GM19193 (cell line): Measurements from ENCODE around the gene PINLYP.

Experiments
- POLR2A ChIP-seq: IDR thresholded peaks from 4 replicates; pipeline ENCODE4 v1.6.1; 2011; ENCODE audit not compliant: insufficient read depth, insufficient read length; ENCODE audit errors: extremely low read depth

Gene PINLYP

DNA sequence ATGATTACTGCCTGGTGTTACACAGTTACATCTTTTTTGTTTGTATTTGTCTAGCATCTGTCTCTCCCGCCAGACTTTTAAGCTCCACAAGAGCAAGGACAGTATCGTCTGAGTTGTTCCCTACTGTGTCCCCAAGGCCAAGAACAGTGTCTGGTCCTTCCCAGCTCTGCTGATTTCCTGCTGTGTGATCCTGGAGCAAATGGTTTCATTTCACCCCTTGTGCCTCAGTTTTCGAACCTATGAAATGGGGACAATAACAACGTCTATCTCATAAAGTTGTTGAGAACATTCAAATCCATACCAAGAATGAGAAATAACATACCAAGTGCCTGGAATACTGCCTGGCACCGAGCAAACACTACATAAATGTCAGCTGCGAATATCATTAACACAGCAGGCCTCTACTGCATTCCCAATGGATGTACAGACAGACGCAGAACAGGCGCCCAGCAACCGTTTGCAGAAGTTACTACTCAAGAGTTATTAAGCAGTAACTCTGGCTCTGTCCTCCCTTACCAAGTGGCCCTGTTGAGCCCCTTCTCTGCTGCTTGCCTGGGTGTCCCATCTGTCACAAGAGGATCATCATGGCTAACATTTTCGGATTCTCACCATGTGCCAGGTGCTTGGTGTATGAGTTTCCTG lies 11.7 kb upstream of the PINLYP start:
- no peak for TF ChIP-seq POLR2A

DNA sequence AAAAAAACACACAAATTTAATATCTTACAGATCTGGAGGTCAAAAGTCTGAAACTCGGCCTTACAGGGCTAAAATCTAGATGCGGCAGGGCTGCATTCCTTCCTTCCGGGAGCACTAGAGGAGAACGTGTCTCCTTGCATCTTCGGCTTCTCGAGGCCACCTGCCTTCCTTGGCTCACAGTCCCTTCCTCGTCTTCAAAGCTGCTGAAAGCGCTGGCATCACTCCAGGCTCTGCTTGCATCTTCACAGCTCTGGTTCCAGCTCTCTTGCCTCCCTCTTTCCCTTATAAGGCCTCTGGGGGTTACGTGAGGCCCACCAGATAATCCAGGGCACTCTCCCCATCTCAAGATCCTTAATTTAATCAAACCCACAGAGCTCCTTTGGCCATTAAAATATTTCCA lies 10.8 kb upstream of the PINLYP start:
- TF ChIP-seq POLR2A = no peak

DNA sequence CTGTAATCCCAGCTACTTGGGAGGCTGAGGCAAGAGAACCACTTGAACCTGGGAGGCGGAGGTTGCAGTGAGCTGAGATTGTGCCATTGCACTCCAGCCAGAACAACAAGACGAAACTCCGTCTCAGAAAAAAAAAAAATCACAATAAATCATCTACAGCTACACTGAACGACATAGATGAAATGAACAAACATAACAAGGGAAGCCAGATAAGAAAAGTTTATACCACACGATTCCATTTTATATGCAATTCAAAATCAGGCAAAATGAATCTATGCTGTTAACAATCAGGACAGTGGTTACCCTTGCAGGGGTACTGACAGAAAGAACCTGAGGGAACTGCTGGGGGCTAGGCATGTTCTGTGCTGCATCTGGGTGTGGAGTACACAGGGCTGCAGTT lies 5.9 kb upstream of the PINLYP start:
- TF ChIP-seq POLR2A = no peak

DNA sequence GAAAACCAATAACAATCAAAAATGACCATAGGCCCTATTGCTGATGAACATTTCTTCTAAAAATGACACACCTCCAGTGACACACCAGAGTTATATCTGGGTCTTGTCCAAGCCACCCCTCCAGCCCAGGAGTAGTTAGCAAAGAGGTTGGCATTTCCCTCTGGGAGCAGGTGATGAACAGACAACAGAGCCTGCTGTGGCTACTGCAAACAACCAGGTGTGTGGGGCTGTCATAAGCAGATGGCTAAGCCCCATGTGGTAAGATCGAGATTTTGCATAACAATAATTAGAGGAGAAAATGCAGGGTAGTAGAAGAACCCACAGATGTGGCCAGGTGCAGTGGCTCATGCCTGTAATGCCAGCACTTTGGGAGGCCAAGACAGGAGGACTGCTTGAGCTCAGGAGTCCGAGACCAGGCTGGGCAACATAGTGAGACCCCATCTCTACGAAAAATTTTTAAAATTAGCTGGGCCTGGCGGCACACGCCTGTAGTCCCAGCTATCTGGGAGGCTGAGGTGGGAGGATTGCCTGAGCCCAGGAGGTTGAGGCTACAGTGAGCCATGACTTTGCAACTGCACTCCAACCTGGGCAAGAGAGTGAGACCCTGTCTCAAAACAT lies 5.3 kb upstream of the PINLYP start:
- no peak for TF ChIP-seq POLR2A

DNA sequence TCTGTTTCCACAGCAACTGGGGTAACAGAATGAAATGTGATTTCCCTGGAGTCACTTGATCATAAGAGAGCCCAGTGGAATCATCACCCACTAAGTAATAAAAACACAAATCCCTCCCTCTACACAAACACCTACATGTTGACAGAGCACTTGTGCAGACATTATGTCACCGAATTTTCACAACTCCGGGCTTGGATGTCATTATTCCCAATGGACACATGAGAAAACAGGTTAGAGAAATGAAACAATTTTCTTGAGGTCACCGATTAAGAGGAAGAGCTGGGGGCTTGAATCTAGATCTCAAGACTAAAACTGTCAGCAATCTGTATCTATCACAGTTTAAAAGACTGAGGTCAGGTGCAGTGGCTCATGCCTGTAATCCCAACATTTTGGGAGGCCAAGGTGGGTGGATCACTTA lies 3.4 kb upstream of the PINLYP start:
- no peak for TF ChIP-seq POLR2A

DNA sequence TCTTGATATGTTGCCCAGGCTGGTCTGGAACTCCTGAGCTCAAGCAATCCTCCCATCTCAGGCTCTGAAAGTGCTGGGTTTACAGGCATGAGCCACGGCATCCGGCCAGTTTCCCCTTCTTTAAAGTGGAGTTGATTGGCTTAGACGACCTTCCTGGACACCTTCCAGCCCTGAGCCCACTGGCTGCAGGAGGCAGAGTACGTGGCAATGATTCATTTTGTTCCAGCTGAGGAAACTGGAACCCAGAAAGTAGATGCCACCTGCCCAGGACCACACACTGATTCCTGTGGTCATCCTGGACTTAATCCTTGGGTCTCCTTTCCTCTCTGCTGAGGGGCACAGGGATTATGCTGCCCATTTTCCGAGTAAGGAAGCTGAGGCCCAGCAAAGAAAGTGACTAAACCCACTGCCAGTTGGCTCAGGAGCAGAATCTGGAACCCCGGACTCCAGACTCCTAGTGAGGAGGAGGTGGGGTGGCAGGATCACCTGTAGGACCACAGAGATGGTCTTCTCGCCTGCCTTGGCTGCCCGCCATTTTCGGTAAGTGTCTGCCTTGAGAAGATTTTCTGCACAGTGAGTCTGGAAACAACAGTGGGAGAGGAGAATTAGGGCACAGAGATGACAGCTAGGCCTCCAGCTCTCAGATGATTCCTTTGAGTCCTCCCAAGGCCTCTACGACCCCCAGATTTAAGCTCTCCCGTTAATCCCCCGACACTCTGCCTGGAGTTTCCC lies 1.0 kb upstream of the PINLYP start:
- no peak for TF ChIP-seq POLR2A

DNA sequence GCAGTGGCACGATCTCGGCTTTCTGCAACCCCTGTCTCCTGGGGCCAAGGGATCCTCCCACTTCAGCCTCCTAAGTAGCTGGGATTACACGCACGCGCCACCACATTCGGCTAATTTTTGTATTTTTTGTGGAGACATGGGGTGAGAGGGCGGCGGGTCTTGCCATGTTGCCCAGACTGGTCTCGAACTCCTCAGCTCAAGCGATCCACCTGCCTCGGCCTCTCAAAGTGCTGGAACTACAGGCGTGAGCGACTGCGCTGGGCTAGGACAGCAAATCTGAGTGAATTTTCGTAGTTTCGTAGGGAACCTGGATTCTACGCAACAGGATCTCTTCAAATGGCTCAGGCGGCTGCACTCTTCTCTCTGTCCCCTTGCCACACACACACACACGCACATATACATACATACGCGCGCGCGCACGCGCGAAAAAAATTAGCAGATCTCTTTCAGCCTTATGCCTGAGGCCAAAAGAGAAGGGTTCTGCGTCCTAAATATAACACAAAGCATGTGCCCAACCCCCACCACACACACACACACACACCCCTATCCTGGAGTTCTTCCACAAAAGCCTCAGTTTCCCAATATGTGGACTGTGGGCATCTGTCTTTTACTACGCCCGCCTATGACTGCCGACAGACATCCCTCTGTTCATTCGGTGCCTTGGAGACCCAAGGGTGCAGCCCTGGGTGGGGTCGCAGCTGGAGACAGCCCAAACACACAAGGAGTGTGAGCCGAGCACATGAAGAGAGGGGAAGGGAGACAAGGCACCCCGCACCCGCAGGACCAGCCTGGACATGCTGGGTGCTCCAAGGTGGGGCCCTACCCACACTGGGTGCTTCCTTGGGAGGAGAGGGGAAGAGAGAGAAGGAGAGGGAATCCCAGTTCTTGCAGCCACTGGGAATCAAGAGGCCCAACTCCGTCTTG lies 616 bp downstream of the PINLYP start:
- no peak for TF ChIP-seq POLR2A

DNA sequence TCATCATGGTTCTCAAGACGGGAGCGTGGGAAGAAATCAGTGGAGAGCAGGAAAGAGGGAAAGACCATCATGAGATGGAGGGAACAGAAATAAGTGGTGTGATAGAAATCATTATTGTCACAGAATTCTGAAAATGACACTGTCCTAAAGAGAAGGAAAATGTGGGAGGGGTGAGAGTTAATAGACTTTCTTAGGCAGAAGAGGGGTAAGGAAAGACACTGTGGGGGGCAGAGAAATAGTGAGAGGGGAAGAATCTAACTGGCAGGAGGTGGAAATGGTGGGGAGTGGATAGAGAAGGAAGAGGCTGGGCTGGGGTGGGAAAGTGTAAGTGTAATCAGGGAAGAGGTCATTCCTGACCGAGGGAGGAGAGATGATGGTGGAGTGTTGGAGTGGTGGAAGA lies 3.2 kb downstream of the PINLYP start:
- TF ChIP-seq POLR2A = no peak

DNA sequence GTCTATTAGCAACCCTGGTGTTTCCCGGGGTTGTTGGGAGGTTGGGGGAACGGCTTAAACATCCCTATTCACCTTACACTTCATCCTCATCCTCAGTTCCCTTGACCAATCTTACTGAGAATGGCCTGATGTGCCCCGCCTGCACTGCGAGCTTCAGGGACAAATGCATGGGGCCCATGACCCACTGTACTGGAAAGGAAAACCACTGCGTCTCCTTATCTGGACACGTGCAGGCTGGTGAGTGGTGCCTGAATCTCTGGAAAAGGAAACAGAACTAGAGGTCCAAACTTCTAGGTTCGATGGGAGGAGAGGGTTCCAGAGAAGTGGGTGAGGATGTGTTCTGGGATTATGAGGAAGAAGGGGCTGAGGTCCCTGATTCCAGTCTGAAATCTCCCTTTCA lies 5.9 kb downstream of the PINLYP start:
- TF ChIP-seq POLR2A = no peak

DNA sequence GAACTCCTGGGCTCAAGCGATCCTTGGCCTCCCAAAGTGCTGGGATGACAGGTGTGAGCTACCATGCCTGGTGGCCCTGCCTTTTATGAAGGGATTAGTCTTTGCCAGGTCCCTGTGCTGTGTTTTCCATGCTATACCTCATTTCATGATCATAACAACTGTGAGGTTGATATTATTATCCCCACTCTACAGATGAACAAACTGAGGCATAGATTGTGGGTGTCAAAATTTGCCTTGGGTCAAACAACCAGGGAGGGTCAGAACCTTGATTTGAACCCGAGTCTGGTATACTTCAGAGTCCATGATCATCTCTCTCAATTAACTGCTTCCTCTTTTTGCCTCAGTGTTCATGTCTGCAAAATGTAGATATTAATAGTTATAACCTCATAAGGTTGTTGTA lies 6.9 kb downstream of the PINLYP start:
- no peak for TF ChIP-seq POLR2A

DNA sequence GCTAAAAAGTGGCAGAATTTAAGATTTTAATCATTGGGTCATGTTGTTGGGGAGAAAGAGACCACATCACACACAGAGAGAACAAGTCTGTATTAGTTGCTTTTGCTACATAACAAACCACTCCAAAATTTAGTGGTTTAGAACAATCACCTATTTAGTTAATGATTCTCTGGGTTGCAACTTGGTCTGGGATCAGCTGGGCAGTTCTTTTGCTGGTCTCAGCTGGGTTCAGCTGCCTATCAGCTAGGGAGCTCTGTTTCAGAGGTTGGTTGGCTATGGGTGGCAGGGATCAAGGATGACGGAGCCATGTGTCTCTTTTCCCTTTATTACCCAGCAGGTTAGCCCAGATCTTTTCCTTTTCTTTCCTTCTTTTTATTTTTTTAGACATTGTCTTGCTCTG lies 8.9 kb downstream of the PINLYP start:
- TF ChIP-seq POLR2A = no peak

DNA sequence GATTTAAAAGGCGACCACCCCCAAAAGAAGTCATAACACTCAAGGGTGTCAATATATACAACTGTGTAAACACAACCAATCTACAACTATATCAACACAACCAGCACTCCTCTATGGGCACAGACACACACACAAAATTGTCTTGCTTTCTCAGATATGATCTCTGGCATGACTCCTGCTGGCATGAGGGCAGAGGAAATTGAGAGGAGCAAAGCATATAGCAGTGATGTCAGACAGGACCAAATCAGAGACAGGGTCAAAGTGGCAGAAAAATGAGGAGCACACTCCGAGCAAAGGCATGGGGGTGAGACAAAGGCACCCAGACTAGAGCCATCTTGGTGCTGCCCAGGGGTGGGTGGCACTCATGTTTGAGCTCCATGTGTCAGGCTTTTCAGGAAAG lies 10.7 kb downstream of the PINLYP start:
- no peak for TF ChIP-seq POLR2A

DNA sequence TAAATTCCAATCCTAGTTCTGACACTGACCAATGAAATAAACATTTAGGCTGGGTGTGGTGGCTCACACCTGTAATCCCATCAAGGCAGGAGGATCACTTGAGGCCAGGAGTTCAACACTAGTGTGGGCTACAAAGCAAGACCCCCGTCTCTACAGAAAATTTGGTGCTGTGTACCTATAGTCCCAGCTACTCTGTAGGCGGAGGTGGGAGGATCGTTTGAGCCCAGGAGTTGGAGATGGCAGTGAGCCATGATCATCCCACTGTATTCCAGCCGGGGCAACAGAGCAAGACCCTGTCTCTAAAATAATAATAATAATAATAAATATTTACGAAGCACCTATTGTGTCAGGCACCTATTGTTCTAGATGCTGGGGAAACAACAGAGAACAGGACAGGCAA lies 13.7 kb downstream of the PINLYP start:
- TF ChIP-seq POLR2A = no peak

DNA sequence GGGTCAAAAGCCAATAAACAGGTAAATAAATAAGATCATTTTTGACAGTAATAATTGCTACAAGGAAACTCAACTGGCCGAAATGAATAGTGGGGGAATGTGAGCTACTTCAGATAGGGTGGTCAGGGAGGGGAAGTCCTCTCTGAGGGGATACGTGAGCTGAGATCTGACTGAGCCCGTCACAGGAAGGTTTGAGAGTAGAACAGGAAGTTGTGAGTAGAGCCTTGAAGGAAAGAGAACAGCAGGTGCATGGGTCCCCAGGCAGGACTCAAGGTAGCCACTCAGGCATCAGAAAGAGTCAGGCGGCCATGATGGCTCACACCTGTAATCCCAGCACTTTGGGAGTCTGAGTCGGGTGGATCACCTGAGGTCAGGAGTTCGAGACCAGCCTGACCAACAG lies 14.1 kb downstream of the PINLYP start:
- TF ChIP-seq POLR2A = no peak

DNA sequence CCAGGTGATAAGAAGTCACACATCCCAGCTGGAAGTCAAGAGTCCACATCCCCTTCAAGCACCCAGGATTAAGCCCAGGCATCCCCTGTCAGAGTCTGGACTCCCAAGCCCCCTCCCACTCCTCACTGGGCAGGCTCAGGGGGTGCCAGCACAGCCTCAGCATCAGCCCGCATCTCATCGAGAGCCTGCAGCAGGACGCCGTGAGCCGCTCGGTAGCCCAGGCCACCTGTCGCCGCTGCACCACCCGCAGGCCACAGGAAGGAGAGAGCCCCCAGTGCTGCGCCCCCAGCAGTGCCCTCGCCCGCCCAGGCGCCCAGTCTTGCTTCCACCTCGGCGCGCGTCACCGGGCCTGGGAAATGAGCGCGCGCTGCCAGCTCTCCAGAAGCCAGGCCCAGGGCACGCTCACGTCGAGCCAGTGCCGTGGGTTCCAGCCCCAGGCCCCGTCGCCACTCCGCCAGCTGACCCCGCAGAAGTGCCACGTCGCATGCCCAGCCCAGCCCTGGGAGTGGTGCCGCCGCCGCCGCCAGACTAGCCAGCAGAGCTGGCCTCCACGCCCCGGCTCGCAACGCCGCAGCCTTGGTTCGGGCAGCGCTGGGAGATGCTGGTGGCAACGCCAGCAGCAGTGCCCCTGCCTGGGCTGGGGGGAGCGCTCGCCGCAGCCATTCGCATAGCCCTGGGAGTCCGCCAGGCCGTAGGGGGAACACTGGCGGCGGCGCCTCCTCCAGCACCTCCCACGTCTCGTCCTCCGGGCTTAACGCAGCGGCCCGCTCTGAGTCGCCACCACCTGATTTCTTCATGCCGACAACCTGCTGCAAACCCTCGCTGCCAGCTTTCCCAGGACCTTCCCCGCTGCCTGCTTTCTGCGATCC lies 16.5 kb downstream of the PINLYP start:
- no peak for TF ChIP-seq POLR2A

DNA sequence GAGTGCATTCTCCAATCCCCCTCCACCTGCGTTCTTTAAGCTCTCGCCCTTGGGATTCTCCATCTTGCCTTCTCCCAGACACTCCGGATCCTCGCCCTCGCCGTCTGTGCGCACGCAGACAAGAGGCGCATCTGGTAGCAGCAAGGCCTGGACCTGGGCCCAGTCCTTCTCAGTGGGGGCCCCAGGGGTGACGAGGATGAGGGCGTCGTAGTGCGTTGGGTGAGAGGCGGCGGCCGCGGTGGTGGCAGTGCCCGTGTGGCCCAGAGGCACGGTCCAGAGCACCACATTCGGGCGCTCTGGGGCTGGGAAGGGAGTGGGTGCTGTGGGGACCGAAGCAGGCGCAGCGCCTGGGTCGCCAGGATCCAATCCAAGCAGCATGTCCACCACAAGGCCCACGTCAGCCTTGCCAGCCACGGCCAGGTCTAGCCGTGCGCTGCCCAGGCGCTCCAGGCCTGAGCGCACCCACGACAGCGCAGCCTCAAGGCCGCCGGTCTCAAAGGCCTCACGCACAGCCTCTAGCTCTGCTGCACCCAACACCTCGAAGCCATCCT lies 17.3 kb downstream of the PINLYP start:
- no peak for TF ChIP-seq POLR2A
